Kidney (tissue), 14 donors: ENCODE results near the gene COX17. TPM values are rescaled to one million over a fixed set of nuclear protein-coding genes. Genes with fewer than 3 reads are reported as not detected.
A peak's percentile ranks its signal among the peaks of the same experiment; 100 is the strongest.

Source experiments
- DNase-seq, 5 donors: peaks; one replicate each; pipeline ENCODE4 v3.0.0-alpha.2; 2013 to 2020
- FAIRE-seq: peaks from 2 replicates; lab custom pipeline; 2012; peaks lifted over from hg19 to GRCh38; lab: Jason Lieb, UNC
- H3K27ac ChIP-seq, 2 donors: one replicate each; pipeline ENCODE4 v1.7.0; 2013; ENCODE audit warnings: low read depth in 2 of 2, low read length in 2 of 2, inconsistent platforms in 1 of 2
- H3K27me3 ChIP-seq: one replicate; pipeline ENCODE4 v1.7.1; 2013; ENCODE audit warnings: low read length, inconsistent platforms; ENCODE audit not compliant: control insufficient read depth, insufficient read depth
- H3K36me3 ChIP-seq, 3 donors: one replicate each; pipeline versions ENCODE4 v1.7.0 to v1.7.1; 2013; ENCODE audit warnings: low read length in 3 of 3, control low read depth in 1 of 3, inconsistent platforms in 1 of 3; ENCODE audit not compliant: insufficient read depth in 3 of 3, control insufficient read depth in 2 of 3
- H3K4me1 ChIP-seq, 3 donors: one replicate each; pipeline versions ENCODE4 v1.7.0 to v1.7.1; 2013; ENCODE audit warnings: low read length in 3 of 3, inconsistent platforms in 1 of 3, low read depth in 1 of 3; ENCODE audit not compliant: control insufficient read depth in 2 of 3, insufficient read depth in 2 of 3
- H3K4me3 ChIP-seq, 3 donors: one replicate each; pipeline versions ENCODE4 v1.7.0 to v1.8.1; 2013; ENCODE audit warnings: low read length in 3 of 3, control low read depth in 1 of 3, inconsistent platforms in 1 of 3
- H3K9ac ChIP-seq, 3 donors: one replicate each; pipeline versions ENCODE4 v1.7.0 to v1.7.1; 2013; ENCODE audit warnings: low read length in 3 of 3, control low read depth in 1 of 3, inconsistent platforms in 1 of 3
- H3K9me3 ChIP-seq, 3 donors: one replicate each; pipeline versions ENCODE4 v1.7.0 to v1.7.1; 2013; ENCODE audit warnings: low read length in 3 of 3, control low read depth in 1 of 3, inconsistent platforms in 1 of 3; ENCODE audit not compliant: control insufficient read depth in 2 of 3, insufficient read depth in 1 of 3
- CTCF ChIP-seq: IDR thresholded peaks from 3 replicates; pipeline ENCODE4 v1.5.1; 2012; ENCODE audit warnings: mild to moderate bottlenecking, moderate library complexity, borderline replicate concordance; ENCODE audit not compliant: insufficient read depth; ENCODE audit errors: extremely low read depth
- intact Hi-C: fragments of 100-400 bp; cut with DNase I; formaldehyde crosslinking; loops from one replicate; pipeline ENCODE4 v1.11.1; 2022
- polyA plus RNA-seq: library from polyadenylated mRNA; stranded (reverse); fragments of 350-450 nt; fragmentation: Illumina TruSeq; extraction: RNeasy Lipid Tissue Mini Kit (QIAGEN cat#74804); gene quantifications from one replicate; pipeline ENCODE4 v1.2.3, GENCODE V29; 2014; ENCODE audit warnings: low read depth, low replicate concordance; ENCODE audit not compliant: insufficient read depth
- total RNA-seq: library from RNA; stranded (reverse); fragmentation: NEBNext Ultra II Directional; extraction: Animal tissue kit (Norgen Biotek cat#: 25700); gene quantifications from one replicate; pipeline ENCODE4 v1.2.1, GENCODE V29; 2021
- donor health status: control.
- donor health status: control.
- donor health status: control.
- donor health status: control.
- donor health status: control.
- donor health status: DM: yes; HTN: yes; CAD: no.
- donor health status: Normal renal cell carcinoma (clear cell type).

Gene COX17
- total and polyA plus RNA-seq, 2 donors from 2014 or later, result 46.4 to 218 TPM

DNA sequence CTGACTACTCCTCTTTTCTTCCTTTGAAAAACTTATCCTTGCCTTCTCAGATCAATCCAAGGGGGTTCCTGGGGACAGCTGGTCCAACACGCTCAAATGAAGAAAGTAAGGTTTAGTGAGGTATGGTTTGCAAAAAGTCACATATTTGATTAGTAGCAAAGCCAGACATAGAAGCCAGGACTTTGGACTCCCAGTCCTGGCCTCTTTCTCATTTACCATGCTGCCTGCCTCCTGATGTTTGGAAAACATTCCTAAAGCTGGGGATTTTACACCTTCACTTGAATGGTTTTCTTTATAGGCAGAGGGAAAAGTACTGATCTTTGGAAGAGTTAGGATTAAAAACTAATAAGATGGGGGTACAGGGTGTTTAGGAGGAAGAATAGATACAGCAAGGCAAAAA, 31.4 kb downstream of the COX17 start:
- no peak for TF ChIP-seq CTCF
- no peak for DNase-seq
- FAIRE-seq, result no peak
- peaks cover 0 to 4% (median 0%) of the 10 kb centered on the region in 3 donors for H3K4me1 ChIP-seq
- H3K27me3 ChIP-seq, result no peaks in the 10 kb centered on the region
- H3K36me3 ChIP-seq, result peaks cover 0 to 4% (median 4%) of the 10 kb centered on the region in 3 donors
- H3K4me3 ChIP-seq, result no peak overlapping the region
- H3K27ac ChIP-seq, result peak overlapping the region in 1 of 2 donors; percentile 32
- H3K9ac ChIP-seq, result no peak overlapping the region
- H3K9me3 ChIP-seq, result no peaks in the 10 kb centered on the region
- intact Hi-C loops, result no loop called here

DNA sequence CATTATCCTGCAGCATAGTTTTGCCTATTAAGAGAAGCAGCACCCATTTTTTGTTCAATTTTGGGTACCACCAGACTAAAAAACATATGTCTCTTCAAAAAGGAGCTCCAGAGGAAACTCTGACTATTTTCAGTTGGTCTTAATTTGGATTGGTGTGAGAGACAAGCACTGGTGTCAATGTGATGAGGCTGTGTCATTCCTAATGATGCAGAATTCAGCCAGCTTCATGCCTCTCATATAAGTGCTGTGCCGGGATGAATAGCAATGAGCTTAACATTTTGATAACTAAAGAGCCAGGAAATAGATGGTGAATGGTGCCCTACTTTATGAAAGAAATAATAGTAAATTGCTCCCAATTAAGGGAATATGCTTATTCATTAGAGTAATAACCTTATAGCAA, 32.7 kb downstream of the COX17 start:
- no peaks in the 10 kb centered on the region for H3K27me3 ChIP-seq
- intact Hi-C loops, result no loop called here
- DNase-seq, result no peak
- no peak overlapping the region for H3K27ac ChIP-seq
- no peak for FAIRE-seq
- TF ChIP-seq CTCF, result no peak
- peaks cover 0 to 4% (median 0%) of the 10 kb centered on the region in 3 donors for H3K4me1 ChIP-seq
- no peaks in the 10 kb centered on the region for H3K9me3 ChIP-seq
- H3K4me3 ChIP-seq, result no peak overlapping the region
- H3K9ac ChIP-seq, result no peak overlapping the region
- H3K36me3 ChIP-seq, result peaks cover 0 to 4% (median 4%) of the 10 kb centered on the region in 3 donors

DNA sequence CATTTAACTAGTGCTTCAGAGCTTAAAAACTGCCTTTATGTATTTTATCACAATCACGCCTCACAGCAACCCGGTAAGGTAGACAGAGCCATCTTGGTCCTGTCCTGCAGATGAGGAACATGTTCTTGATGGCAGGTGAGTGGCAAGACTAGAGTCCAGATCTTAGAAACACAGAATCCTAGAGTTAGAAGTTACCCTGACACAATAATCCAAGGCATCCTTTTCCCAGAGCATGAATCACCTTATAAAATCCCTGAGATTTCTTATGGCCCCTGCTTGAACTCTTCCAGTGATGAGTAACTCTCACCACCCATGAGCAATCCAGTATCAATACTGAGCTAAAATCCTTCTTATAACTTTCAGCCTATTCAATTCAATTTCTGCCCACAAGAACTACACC, 33.7 kb downstream of the COX17 start:
- DNase-seq (no peak), FAIRE-seq (no peak)
- Histone ChIP-seq H3K27me3 (no peaks in the 10 kb centered on the region), H3K27ac (no peak overlapping the region), H3K9me3 (no peaks in the 10 kb centered on the region), H3K36me3 (peaks cover 0 to 4% (median 4%) of the 10 kb centered on the region in 3 donors), H3K9ac (no peak overlapping the region), H3K4me3 (no peak overlapping the region), H3K4me1 (peaks cover 0 to 6% (median 0%) of the 10 kb centered on the region in 3 donors)
- intact Hi-C loops, result no loop called here
- TF ChIP-seq CTCF, result no peak
